ENCODE results near the gene NKX2-2.

NKX2-2 gene

GRCh38 chr20:21523281-21523868, 9.5 kb upstream of the NKX2-2 start:
- H3K36me3 ChIP-seq (ENCODE audit: control insufficient read depth in 5 of 5, insufficient read depth in 5 of 5, low read length in 5 of 5) = no peaks in the 10 kb centered on the region
- H3K4me3 ChIP-seq (ENCODE audit: low read depth in 1 of 5, low read length in 5 of 5) = no peak overlapping the region
- peaks cover 40 to 71% (median 65%) of the 10 kb centered on the region in 5 donors for H3K27me3 ChIP-seq (ENCODE audit: control insufficient read depth in 5 of 5, insufficient read depth in 4 of 5, low read length in 5 of 5)
- no peak overlapping the region for H3K9ac ChIP-seq (ENCODE audit: low read length in 5 of 5)
- no peaks in the 10 kb centered on the region for H3K9me3 ChIP-seq (ENCODE audit: control insufficient read depth in 5 of 5, low read length in 5 of 5)
- H3K4me1 ChIP-seq (ENCODE audit: control insufficient read depth in 5 of 5, insufficient read depth in 5 of 5, low read length in 5 of 5) = peaks cover 0 to 13% (median 9%) of the 10 kb centered on the region in 5 donors
- H3K27ac ChIP-seq (ENCODE audit: low read depth, low read length) = no peak overlapping the region

- Histone ChIP-seq H3K4me1 (ENCODE audit: control insufficient read depth in 5 of 5, insufficient read depth in 5 of 5, low read length in 5 of 5) (peaks cover 0 to 13% (median 11%) of the 10 kb centered on the region in 5 donors), H3K27ac (ENCODE audit: low read depth, low read length) (no peak overlapping the region), H3K9ac (ENCODE audit: low read length in 5 of 5) (no peak overlapping the region), H3K36me3 (ENCODE audit: control insufficient read depth in 5 of 5, insufficient read depth in 5 of 5, low read length in 5 of 5) (no peaks in the 10 kb centered on the region), H3K9me3 (ENCODE audit: control insufficient read depth in 5 of 5, low read length in 5 of 5) (no peaks in the 10 kb centered on the region), H3K27me3 (ENCODE audit: control insufficient read depth in 5 of 5, insufficient read depth in 4 of 5, low read length in 5 of 5) (peaks cover 47 to 78% (median 72%) of the 10 kb centered on the region in 5 donors), H3K4me3 (ENCODE audit: low read depth in 1 of 5, low read length in 5 of 5) (no peak overlapping the region)
These were observed 8.8 kb upstream of the NKX2-2 start for GRCh38 chr20:21522481-21523280.

GRCh38 chr20:21521596-21522480, 8.0 kb upstream of the NKX2-2 start:
- peaks cover 55 to 85% (median 80%) of the 10 kb centered on the region in 5 donors for H3K27me3 ChIP-seq (ENCODE audit: control insufficient read depth in 5 of 5, insufficient read depth in 4 of 5, low read length in 5 of 5)
- H3K4me1 ChIP-seq (ENCODE audit: control insufficient read depth in 5 of 5, insufficient read depth in 5 of 5, low read length in 5 of 5) = peaks cover 0 to 21% (median 18%) of the 10 kb centered on the region in 5 donors
- no peak overlapping the region for H3K4me3 ChIP-seq (ENCODE audit: low read depth in 1 of 5, low read length in 5 of 5)
- no peak overlapping the region for H3K9ac ChIP-seq (ENCODE audit: low read length in 5 of 5)
- no peaks in the 10 kb centered on the region for H3K36me3 ChIP-seq (ENCODE audit: control insufficient read depth in 5 of 5, insufficient read depth in 5 of 5, low read length in 5 of 5)
- H3K9me3 ChIP-seq (ENCODE audit: control insufficient read depth in 5 of 5, low read length in 5 of 5) = no peaks in the 10 kb centered on the region
- H3K27ac ChIP-seq (ENCODE audit: low read depth, low read length) = no peak overlapping the region

- no peak overlapping the region for H3K4me3 ChIP-seq (ENCODE audit: low read depth in 1 of 5, low read length in 5 of 5)
- H3K27me3 ChIP-seq (ENCODE audit: control insufficient read depth in 5 of 5, insufficient read depth in 4 of 5, low read length in 5 of 5) = peaks cover 59 to 92% (median 89%) of the 10 kb centered on the region in 5 donors
- H3K36me3 ChIP-seq (ENCODE audit: control insufficient read depth in 5 of 5, insufficient read depth in 5 of 5, low read length in 5 of 5) = no peaks in the 10 kb centered on the region
- H3K27ac ChIP-seq (ENCODE audit: low read depth, low read length) = no peak overlapping the region
- H3K9me3 ChIP-seq (ENCODE audit: control insufficient read depth in 5 of 5, low read length in 5 of 5) = no peaks in the 10 kb centered on the region
- peaks cover 0 to 24% (median 19%) of the 10 kb centered on the region in 5 donors for H3K4me1 ChIP-seq (ENCODE audit: control insufficient read depth in 5 of 5, insufficient read depth in 5 of 5, low read length in 5 of 5)
- no peak overlapping the region for H3K9ac ChIP-seq (ENCODE audit: low read length in 5 of 5)
These were observed 7.1 kb upstream of the NKX2-2 start for GRCh38 chr20:21520702-21521595.

- Histone ChIP-seq H3K4me1 (ENCODE audit: control insufficient read depth in 5 of 5, insufficient read depth in 5 of 5, low read length in 5 of 5) (peaks cover 0 to 36% (median 26%) of the 10 kb centered on the region in 5 donors), H3K27me3 (ENCODE audit: control insufficient read depth in 5 of 5, insufficient read depth in 4 of 5, low read length in 5 of 5) (peaks cover 54 to 90% (median 84%) of the 10 kb centered on the region in 5 donors)
These were observed 5.3 kb upstream of the NKX2-2 start for GRCh38 chr20:21519136-21519584.

GRCh38 chr20:21518292-21518991, 4.6 kb upstream of the NKX2-2 start:
- Histone ChIP-seq H3K27ac (ENCODE audit: low read depth, low read length) (no peak overlapping the region), H3K9me3 (ENCODE audit: control insufficient read depth in 5 of 5, low read length in 5 of 5) (no peaks in the 10 kb centered on the region), H3K9ac (ENCODE audit: low read length in 5 of 5) (no peak overlapping the region), H3K36me3 (ENCODE audit: control insufficient read depth in 5 of 5, insufficient read depth in 5 of 5, low read length in 5 of 5) (no peaks in the 10 kb centered on the region), H3K4me1 (ENCODE audit: control insufficient read depth in 5 of 5, insufficient read depth in 5 of 5, low read length in 5 of 5) (peaks cover 0 to 41% (median 32%) of the 10 kb centered on the region in 5 donors), H3K4me3 (ENCODE audit: low read depth in 1 of 5, low read length in 5 of 5) (no peak overlapping the region), H3K27me3 (ENCODE audit: control insufficient read depth in 5 of 5, insufficient read depth in 4 of 5, low read length in 5 of 5) (peaks cover 50 to 88% (median 81%) of the 10 kb centered on the region in 5 donors)

More at GRCh38 chr20:21519136-21519584, 5.3 kb upstream of the NKX2-2 start:
- H3K36me3 ChIP-seq (ENCODE audit: control insufficient read depth in 5 of 5, insufficient read depth in 5 of 5, low read length in 5 of 5) = no peaks in the 10 kb centered on the region
- no peak overlapping the region for H3K27ac ChIP-seq (ENCODE audit: low read depth, low read length)
- no peak overlapping the region for H3K9ac ChIP-seq (ENCODE audit: low read length in 5 of 5)
- H3K4me3 ChIP-seq (ENCODE audit: low read depth in 1 of 5, low read length in 5 of 5) = no peak overlapping the region
- H3K9me3 ChIP-seq (ENCODE audit: control insufficient read depth in 5 of 5, low read length in 5 of 5) = no peaks in the 10 kb centered on the region

- H3K4me3 ChIP-seq (ENCODE audit: low read depth in 1 of 5, low read length in 5 of 5) = peak overlapping the region in 1 of 5 donors; percentile 22
- H3K9ac ChIP-seq (ENCODE audit: low read length in 5 of 5) = no peak overlapping the region
These were observed 3.9 kb upstream of the NKX2-2 start for GRCh38 chr20:21517566-21518277.

GRCh38 chr20:21516861-21517565, 3.1 kb upstream of the NKX2-2 start:
- peaks cover 52 to 91% (median 82%) of the 10 kb centered on the region in 5 donors for H3K27me3 ChIP-seq (ENCODE audit: control insufficient read depth in 5 of 5, insufficient read depth in 4 of 5, low read length in 5 of 5)
- H3K9ac ChIP-seq (ENCODE audit: low read length in 5 of 5) = no peak overlapping the region
- H3K4me1 ChIP-seq (ENCODE audit: control insufficient read depth in 5 of 5, insufficient read depth in 5 of 5, low read length in 5 of 5) = peaks cover 0 to 45% (median 42%) of the 10 kb centered on the region in 5 donors
- H3K4me3 ChIP-seq (ENCODE audit: low read depth in 1 of 5, low read length in 5 of 5) = peak overlapping the region in 2 of 5 donors; percentile 18 to 22
- no peaks in the 10 kb centered on the region for H3K9me3 ChIP-seq (ENCODE audit: control insufficient read depth in 5 of 5, low read length in 5 of 5)
- no peak overlapping the region for H3K27ac ChIP-seq (ENCODE audit: low read depth, low read length)
- H3K36me3 ChIP-seq (ENCODE audit: control insufficient read depth in 5 of 5, insufficient read depth in 5 of 5, low read length in 5 of 5) = no peaks in the 10 kb centered on the region

More at GRCh38 chr20:21517566-21518277, 3.9 kb upstream of the NKX2-2 start:
- Histone ChIP-seq H3K9me3 (ENCODE audit: control insufficient read depth in 5 of 5, low read length in 5 of 5) (no peaks in the 10 kb centered on the region), H3K4me1 (ENCODE audit: control insufficient read depth in 5 of 5, insufficient read depth in 5 of 5, low read length in 5 of 5) (peaks cover 0 to 43% (median 39%) of the 10 kb centered on the region in 5 donors), H3K27me3 (ENCODE audit: control insufficient read depth in 5 of 5, insufficient read depth in 4 of 5, low read length in 5 of 5) (peaks cover 51 to 89% (median 81%) of the 10 kb centered on the region in 5 donors), H3K27ac (ENCODE audit: low read depth, low read length) (no peak overlapping the region), H3K36me3 (ENCODE audit: control insufficient read depth in 5 of 5, insufficient read depth in 5 of 5, low read length in 5 of 5) (no peaks in the 10 kb centered on the region)
